NCI-H2227 (cell line): ENCODE results near the gene SOBP.

Source experiments
- DNase-seq: peaks from one replicate; lab custom pipeline; 2025; ENCODE audit not compliant: unreplicated experiment; lab: John Stamatoyannopoulos, UW

SOBP gene

DNA sequence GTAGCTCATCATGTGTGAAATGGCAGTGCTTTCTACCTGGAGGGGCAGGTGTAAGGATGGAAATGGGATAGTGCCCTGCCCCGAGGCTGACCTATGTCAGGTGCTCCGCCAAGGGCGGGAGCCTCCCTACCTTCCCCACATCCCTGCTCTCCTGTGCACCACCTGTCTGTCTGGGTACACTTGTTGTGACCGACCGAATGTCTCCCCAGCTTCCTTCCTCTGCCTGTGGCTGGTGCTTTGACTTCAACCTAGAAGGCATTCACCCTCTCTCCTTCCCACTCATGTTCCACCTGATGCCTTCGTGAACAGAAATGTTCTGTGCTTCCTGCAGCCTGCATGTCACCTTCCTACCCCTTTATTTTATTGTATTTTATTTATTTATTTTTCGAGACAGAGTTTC, 219.4 kb downstream of the SOBP start:
- DNase-seq, result no peak
